MM.1S (cell line): Measurements from ENCODE around the gene SLC8A1.

Experiments
- DNase-seq: peaks from one replicate; pipeline ENCODE4 v3.0.0-alpha.2; 2015
- H2AFZ ChIP-seq: fragments of 300-600 bp; sonication (generic); 2 replicates; pipeline ENCODE4 v1.6.0; 2016; ENCODE audit warnings: antibody characterized with exemption, low read length
- H3F3A ChIP-seq: fragments of 300-600 bp; sonication (generic); 2 replicates; pipeline ENCODE4 v1.6.1; 2016; ENCODE audit warnings: mild to moderate bottlenecking, antibody characterized with exemption, low read length, moderate library complexity, mixed read lengths; ENCODE audit not compliant: insufficient read depth
- H3K27ac ChIP-seq: fragments of 300-600 bp; sonication (generic); 2 replicates; pipeline ENCODE4 v1.5.1; 2016; ENCODE audit warnings: mild to moderate bottlenecking, low read length
- H3K27me3 ChIP-seq: fragments of 300-600 bp; sonication (generic); replicated peaks from 2 replicates; pipeline ENCODE4 v1.6.0; 2016; ENCODE audit warnings: low read length; ENCODE audit not compliant: insufficient read depth
- H3K36me3 ChIP-seq: fragments of 300-600 bp; sonication (generic); replicated peaks from 2 replicates; pipeline ENCODE4 v1.6.1; 2016; ENCODE audit warnings: mild to moderate bottlenecking, low read length, mixed read lengths; ENCODE audit not compliant: insufficient read depth
- H3K4me1 ChIP-seq: fragments of 300-600 bp; sonication (generic); 2 replicates; pipeline ENCODE4 v1.6.1; 2016; ENCODE audit warnings: low read length, mixed read lengths
- H3K4me2 ChIP-seq: fragments of 300-600 bp; sonication (generic); 2 replicates; pipeline ENCODE4 v1.6.0; 2016; ENCODE audit warnings: low read depth, low read length
- H3K4me3 ChIP-seq: fragments of 300-600 bp; sonication (generic); 2 replicates; pipeline ENCODE4 v1.5.1; 2016; ENCODE audit warnings: low read length, mixed read lengths
- H3K79me2 ChIP-seq: fragments of 300-600 bp; sonication (generic); 2 replicates; pipeline ENCODE4 v1.6.1; 2016; ENCODE audit warnings: mixed run types, low read length, mixed read lengths
- H3K9ac ChIP-seq: fragments of 300-600 bp; sonication (generic); 2 replicates; pipeline ENCODE4 v1.6.1; 2016; ENCODE audit warnings: low read length, mixed read lengths
- H3K9me2 ChIP-seq: fragments of 300-600 bp; sonication (generic); replicated peaks from 2 replicates; pipeline ENCODE4 v1.6.1; 2016; ENCODE audit warnings: mild to moderate bottlenecking, low read length, mixed read lengths; ENCODE audit not compliant: insufficient read depth
- H3K9me3 ChIP-seq: fragments of 300-600 bp; sonication (generic); replicated peaks from 2 replicates; pipeline ENCODE4 v1.6.1; 2016; ENCODE audit warnings: mild to moderate bottlenecking, low read length, mixed read lengths; ENCODE audit not compliant: insufficient read depth
- H4K20me1 ChIP-seq: fragments of 300-600 bp; sonication (generic); 2 replicates; pipeline ENCODE4 v1.6.1; 2016; ENCODE audit warnings: mild to moderate bottlenecking, low read length, moderate library complexity, mixed read lengths; ENCODE audit not compliant: insufficient read depth
- CTCF ChIP-seq: fragments of 300-600 bp; sonication (generic); IDR thresholded peaks from 2 replicates; pipeline ENCODE4 v1.5.1; 2016; ENCODE audit warnings: antibody characterized with exemption, low read length, mixed read lengths
- EZH2 ChIP-seq: fragments of 300-600 bp; sonication (generic); optimal IDR thresholded peaks from 2 replicates; pipeline ENCODE3; 2017; ENCODE audit warnings: low read depth, mild to moderate bottlenecking, antibody characterized with exemption, low read length, mixed read lengths
- EZH2phosphoT487 ChIP-seq: fragments of 300-600 bp; sonication (generic); IDR thresholded peaks from 2 replicates; pipeline ENCODE4 v1.6.1; 2018; ENCODE audit warnings: antibody characterized with exemption, low read length

The SLC8A1 gene

GRCh38 chr2:40352041-40352702, 99.7 kb downstream of the SLC8A1 start:
- no peak for DNase-seq
- H2AFZ ChIP-seq = no peak overlapping the region
- no peak overlapping the region for H3K9ac ChIP-seq
- H3K27ac ChIP-seq = no peak overlapping the region
- no peaks in the 10 kb centered on the region for H3K79me2 ChIP-seq
- H3K4me1 ChIP-seq = no peaks in the 10 kb centered on the region
- H3K9me3 ChIP-seq = no peaks in the 10 kb centered on the region
- TF ChIP-seq EZH2phosphoT487 (no peak), CTCF (no peak), EZH2 (no peak)
- H3F3A ChIP-seq = no peaks in the 10 kb centered on the region
- no peaks in the 10 kb centered on the region for H3K9me2 ChIP-seq
- H3K4me2 ChIP-seq = no peak overlapping the region
- no peak overlapping the region for H3K4me3 ChIP-seq
- no peaks in the 10 kb centered on the region for H4K20me1 ChIP-seq
- no peaks in the 10 kb centered on the region for H3K36me3 ChIP-seq
- H3K27me3 ChIP-seq = no peaks in the 10 kb centered on the region

GRCh38 chr2:40348665-40349064, 103.2 kb downstream of the SLC8A1 start:
- Histone ChIP-seq H3K4me1 (no peaks in the 10 kb centered on the region), H3K9me2 (no peaks in the 10 kb centered on the region), H3K27ac (no peak overlapping the region), H3K9me3 (no peaks in the 10 kb centered on the region), H3F3A (no peaks in the 10 kb centered on the region), H3K36me3 (no peaks in the 10 kb centered on the region), H3K4me3 (no peak overlapping the region), H3K9ac (no peak overlapping the region), H3K4me2 (no peak overlapping the region), H4K20me1 (no peaks in the 10 kb centered on the region), H2AFZ (no peak overlapping the region), H3K79me2 (no peaks in the 10 kb centered on the region), H3K27me3 (no peaks in the 10 kb centered on the region)
- TF ChIP-seq EZH2 (no peak), CTCF (no peak), EZH2phosphoT487 (no peak)
- DNase-seq = no peak

GRCh38 chr2:40348038-40348437, 103.9 kb downstream of the SLC8A1 start:
- Histone ChIP-seq H3K9me3 (no peaks in the 10 kb centered on the region), H3K9me2 (no peaks in the 10 kb centered on the region), H3K27me3 (no peaks in the 10 kb centered on the region), H4K20me1 (no peaks in the 10 kb centered on the region), H3F3A (no peaks in the 10 kb centered on the region), H3K9ac (no peak overlapping the region), H3K4me2 (no peak overlapping the region), H3K36me3 (no peaks in the 10 kb centered on the region), H2AFZ (no peak overlapping the region), H3K4me1 (no peaks in the 10 kb centered on the region), H3K4me3 (no peak overlapping the region), H3K27ac (no peak overlapping the region), H3K79me2 (no peaks in the 10 kb centered on the region)
- DNase-seq = no peak
- TF ChIP-seq EZH2phosphoT487 = no peak
- no peak for TF ChIP-seq EZH2
- TF ChIP-seq CTCF = no peak
